ENCODE results near the gene OVCA2.
A peak's percentile ranks its signal among the peaks of the same experiment; 100 is the strongest.

The OVCA2 gene

DNA sequence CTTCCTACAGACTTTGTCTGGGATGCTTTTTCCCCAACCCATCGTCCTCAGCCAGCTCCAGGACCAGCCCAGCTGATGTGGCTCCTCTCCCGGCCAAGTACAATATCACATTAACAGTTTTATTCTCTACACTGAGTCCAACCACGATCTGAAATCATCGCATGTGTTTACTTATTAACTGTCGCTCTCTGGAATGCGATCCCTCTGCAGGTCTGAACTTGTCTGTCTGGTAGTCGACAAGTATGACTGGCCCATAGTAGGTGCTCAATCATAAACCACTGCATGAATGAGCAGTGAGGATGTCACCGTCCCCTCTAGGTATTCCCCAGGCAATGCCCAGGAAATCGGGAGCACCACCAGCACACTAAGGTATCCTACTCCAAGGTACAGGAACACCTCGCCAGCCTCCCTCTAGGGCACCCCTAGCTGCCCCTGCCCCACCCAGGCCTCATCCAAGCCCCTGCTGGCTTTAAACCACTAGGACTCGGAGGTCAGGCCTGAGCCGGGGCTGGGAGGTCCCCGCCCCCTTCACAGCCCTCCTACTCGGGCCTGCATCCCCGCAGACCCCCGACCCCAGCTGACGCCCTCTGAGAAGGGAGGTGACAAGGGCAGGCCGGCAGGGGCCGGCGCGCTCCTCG, 44.4 kb upstream of the OVCA2 start:
- no peak overlapping the region for H3K4me3 ChIP-seq (ENCODE audit: control insufficient read depth, low read depth, low read length)
- TF ChIP-seq, protein P1, sequence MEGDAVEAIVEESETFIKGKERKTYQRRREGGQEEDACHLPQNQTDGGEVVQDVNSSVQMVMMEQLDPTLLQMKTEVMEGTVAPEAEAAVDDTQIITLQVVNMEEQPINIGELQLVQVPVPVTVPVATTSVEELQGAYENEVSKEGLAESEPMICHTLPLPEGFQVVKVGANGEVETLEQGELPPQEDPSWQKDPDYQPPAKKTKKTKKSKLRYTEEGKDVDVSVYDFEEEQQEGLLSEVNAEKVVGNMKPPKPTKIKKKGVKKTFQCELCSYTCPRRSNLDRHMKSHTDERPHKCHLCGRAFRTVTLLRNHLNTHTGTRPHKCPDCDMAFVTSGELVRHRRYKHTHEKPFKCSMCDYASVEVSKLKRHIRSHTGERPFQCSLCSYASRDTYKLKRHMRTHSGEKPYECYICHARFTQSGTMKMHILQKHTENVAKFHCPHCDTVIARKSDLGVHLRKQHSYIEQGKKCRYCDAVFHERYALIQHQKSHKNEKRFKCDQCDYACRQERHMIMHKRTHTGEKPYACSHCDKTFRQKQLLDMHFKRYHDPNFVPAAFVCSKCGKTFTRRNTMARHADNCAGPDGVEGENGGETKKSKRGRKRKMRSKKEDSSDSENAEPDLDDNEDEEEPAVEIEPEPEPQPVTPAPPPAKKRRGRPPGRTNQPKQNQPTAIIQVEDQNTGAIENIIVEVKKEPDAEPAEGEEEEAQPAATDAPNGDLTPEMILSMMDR (conservative IDR thresholded peaks at IDR 0.05; ENCODE audit: control insufficient read depth, insufficient read depth, low read depth, low read length) = no peak
- DNase-seq (ENCODE audit: low read depth) = no peak

DNA sequence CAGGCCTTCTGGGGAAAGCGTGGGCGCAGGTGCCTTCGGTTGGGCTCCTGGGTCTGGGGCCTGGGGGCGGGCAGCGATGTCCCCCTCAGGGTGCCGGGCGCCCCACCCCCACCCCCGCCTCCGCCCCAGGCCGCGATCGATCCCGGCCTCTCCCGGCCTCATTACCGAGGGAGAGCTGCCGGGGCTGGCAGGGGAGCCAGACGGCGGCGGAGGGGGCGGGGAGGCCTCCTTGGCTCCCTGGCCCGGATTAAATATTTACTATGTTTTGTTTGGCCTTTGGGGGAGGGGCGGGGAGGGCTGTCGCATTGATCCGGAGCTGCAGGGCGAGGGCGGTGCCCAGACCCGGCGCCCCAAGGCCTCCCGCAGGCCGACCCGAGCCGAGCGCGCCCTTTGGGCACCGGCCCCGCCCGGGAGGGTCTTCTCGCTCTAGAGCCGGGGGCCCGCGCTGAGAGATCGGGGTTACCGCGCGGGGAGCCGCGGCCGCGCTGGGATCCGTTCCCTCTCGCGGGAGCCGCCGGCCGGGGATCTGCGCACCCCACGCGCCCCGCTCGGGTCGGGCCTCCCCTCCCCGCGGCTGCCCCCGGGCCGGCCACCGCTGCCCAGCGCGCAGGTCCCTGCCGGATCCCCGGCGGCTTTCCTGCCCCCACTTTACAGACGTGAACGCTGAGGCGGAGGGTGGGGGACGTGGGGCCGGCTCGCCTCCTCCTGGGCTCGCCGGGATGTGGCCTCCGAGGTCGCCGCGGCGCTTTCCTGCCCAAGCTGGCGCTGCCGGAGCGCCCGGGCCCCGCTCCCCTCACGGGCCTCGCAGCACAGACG, 43.7 kb upstream of the OVCA2 start:
- TF ChIP-seq, protein P1 (conservative IDR thresholded peaks at IDR 0.05; ENCODE audit: control insufficient read depth, insufficient read depth, low read depth, low read length) = no peak
- peak overlapping the region; percentile 15 for H3K4me3 ChIP-seq (ENCODE audit: control insufficient read depth, low read depth, low read length)
- DNase-seq (ENCODE audit: low read depth) = no peak

DNA sequence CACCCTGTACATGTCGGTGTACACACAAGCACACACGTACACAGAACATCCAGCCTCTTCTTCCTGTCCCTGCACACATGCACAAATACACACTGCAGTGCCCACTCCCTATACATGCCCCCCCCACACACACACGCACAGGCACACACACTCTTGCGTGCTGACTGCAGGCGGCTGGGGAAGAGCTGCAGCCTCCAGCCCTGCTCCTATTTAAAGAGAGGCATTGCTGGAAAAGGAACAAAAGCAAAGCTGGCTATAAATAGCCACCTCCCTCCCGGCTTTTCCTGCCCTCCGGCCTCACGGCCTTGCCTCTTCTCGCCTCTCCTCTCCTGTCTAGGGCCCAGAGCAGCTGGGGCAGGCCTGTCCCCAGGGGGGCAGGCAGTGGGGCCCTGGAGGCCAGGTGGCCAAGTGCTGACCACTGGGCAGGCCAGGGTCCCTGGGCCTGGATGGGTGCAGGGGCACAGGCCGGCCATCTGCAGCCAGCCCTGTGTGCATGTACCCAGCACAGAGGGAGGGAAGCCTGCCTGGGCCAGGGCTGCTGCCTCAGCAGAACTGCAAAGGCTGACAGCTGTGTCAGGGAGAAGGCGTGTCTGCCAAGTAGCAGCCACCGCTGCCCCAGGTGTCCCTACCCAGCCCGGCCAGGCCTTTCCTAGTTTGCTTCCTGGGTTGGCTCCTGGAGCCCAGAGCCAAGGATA, 42.1 kb upstream of the OVCA2 start:
- TF ChIP-seq, protein P1 (conservative IDR thresholded peaks at IDR 0.05; ENCODE audit: control insufficient read depth, insufficient read depth, low read depth, low read length) = no peak
- DNase-seq (ENCODE audit: low read depth) = no peak
- H3K4me3 ChIP-seq (ENCODE audit: control insufficient read depth, low read depth, low read length) = no peak overlapping the region

DNA sequence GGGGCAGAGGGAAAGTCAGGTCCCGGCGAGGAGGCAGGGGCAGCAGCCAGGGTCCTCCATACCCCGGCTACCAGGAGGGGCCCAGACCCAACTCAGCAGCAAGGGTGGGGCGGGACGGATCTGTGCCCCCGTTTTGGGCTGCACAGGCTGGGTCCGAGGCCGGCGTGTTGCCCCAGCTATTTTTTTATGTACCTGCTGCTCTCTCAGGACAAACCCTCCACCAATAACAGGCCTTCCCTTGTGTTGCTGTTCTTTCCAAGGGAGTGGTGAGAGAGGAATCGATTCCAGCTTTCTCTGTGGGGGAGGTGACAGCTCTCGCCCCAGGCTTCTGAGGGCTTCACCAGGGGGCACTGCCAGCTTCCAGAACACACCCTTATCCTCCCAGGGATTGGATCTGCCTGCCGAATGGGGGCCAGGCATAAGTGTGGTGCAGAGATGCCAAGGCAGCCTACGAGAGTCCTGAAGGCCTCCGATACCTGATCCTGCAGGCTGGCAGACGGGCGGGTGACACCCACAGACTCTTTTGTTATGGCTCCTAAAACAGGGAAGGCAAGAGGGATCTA, 39.0 kb upstream of the OVCA2 start:
- TF ChIP-seq, protein P1 (conservative IDR thresholded peaks at IDR 0.05; ENCODE audit: control insufficient read depth, insufficient read depth, low read depth, low read length) = no peak

DNA sequence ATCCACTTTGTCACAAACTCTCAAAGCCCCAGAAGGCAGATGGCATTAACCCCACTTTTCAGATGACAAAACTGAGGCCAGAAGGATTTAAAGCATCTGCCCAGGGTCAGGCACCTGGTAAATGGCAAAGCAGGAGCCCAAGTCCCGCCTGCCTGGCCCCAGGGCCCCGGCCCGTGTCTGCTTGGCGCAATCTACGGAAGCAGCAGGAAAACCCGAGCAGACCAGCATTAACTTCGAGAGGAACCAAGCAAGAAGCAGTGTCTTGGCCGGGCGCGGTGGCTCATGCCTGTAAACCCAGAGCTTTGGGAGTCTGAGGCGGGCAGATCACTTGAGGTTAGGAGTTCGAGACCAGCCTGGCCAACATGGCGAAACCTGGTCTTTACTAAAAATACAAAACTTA, 38.3 kb upstream of the OVCA2 start:
- DNase-seq (ENCODE audit: low read depth) = no peak
- TF ChIP-seq, protein P1 (conservative IDR thresholded peaks at IDR 0.05; ENCODE audit: control insufficient read depth, insufficient read depth, low read depth, low read length) = no peak
- H3K4me3 ChIP-seq (ENCODE audit: control insufficient read depth, low read depth, low read length) = no peak overlapping the region

More for the DNA sequence above, 39.0 kb upstream of the OVCA2 start:
- no peak for DNase-seq (ENCODE audit: low read depth)
- no peak overlapping the region for H3K4me3 ChIP-seq (ENCODE audit: control insufficient read depth, low read depth, low read length)

DNA sequence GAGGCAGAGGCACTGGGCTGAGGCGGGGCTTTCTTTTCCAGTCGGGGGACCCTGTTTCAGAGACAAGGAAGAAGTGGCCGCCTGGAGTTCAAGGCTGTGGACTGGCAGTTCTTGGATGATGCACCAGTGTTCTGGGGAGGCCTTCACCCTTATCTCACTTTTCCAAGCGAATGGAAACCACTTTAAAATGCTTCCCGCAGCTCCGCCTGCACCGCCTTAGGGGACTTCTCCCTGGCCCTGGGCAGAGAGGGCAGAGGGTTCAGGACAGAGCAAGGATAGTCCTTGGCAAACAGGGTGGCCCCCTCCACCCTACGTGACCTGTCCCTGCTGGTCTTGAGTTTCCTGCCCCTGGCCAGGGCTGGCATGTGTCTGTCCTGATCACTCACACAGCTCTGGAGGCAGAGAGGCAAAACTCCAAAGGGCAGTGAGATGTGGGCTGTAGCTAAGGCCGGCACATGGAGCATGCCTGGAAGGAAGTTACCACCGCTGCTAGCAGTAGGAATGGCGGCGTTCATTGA, 37.3 kb upstream of the OVCA2 start:
- no peak for DNase-seq (ENCODE audit: low read depth)
- H3K4me3 ChIP-seq (ENCODE audit: control insufficient read depth, low read depth, low read length) = no peak overlapping the region
- TF ChIP-seq, protein P1 (conservative IDR thresholded peaks at IDR 0.05; ENCODE audit: control insufficient read depth, insufficient read depth, low read depth, low read length) = no peak
